Endothelial cell of umbilical vein (primary cell): ENCODE measurements around the gene EVI2A. TPM values are rescaled to one million over a fixed set of nuclear protein-coding genes. Genes with fewer than 3 reads are reported as not detected.

Experiments used
- BruUV-seq: library from RNA; stranded (reverse); fragments of 400-500 nt; replicated peaks from 2 replicates; lab custom pipeline; 2021; lab: Mats Ljungman, UMichigan
- CTCF ChIA-PET: fragments of 300-600, 350-600 bp; sonication (Branson Sonifier 250); formaldehyde crosslinking; loops from one replicate; lab custom pipeline; 2021; ENCODE audit warnings: antibody characterized with exemption, inconsistent platforms; lab: Charles Lee
- POLR2A ChIA-PET: fragments of 300-600, 350-600 bp; sonication (Branson Sonifier 250); formaldehyde crosslinking; loops from one replicate; lab custom pipeline; 2021; ENCODE audit warnings: antibody characterized with exemption, inconsistent platforms; lab: Charles Lee
- DNase-seq: peaks from one replicate; pipeline ENCODE4 v3.0.0-alpha.2; 2011; ENCODE audit warnings: low read depth, low spot score
- FAIRE-seq: peaks from 2 replicates; lab custom pipeline; 2011; peaks lifted over from hg19 to GRCh38; lab: Jason Lieb, UNC
- H2AFZ ChIP-seq: 2 replicates; pipeline ENCODE4 v1.6.0; 2012; ENCODE audit warnings: low read depth, low read length, control low read depth, inconsistent platforms
- H3K27ac ChIP-seq: 2 replicates; pipeline ENCODE4 v1.5.1; 2011; ENCODE audit warnings: low read depth, mild to moderate bottlenecking, control low read depth, low read length, moderate library complexity; ENCODE audit not compliant: insufficient read depth
- H3K27me3 ChIP-seq, 2 experiments: 2 replicates each; pipeline versions ENCODE4 v1.6.0 to v1.6.1; 2011; ENCODE audit warnings: low read length in 2 of 2, mixed read lengths in 1 of 2; ENCODE audit not compliant: control insufficient read depth in 2 of 2, insufficient read depth in 2 of 2
- H3K36me3 ChIP-seq, 2 experiments: 2 replicates in 1 of 2; 3 replicates in 1 of 2; pipeline ENCODE4 v1.5.1; 2011; ENCODE audit warnings: low read length in 2 of 2, mild to moderate bottlenecking in 1 of 2, moderate library complexity in 1 of 2; ENCODE audit not compliant: control insufficient read depth in 2 of 2, insufficient read depth in 2 of 2; ENCODE audit errors: extremely low read depth in 1 of 2
- H3K4me1 ChIP-seq: 3 replicates; pipeline ENCODE4 v1.5.1; 2011; ENCODE audit warnings: mild to moderate bottlenecking, low read length; ENCODE audit not compliant: control insufficient read depth, insufficient read depth; ENCODE audit errors: extremely low read depth
- H3K4me2 ChIP-seq: 2 replicates; pipeline ENCODE4 v1.6.1; 2011; ENCODE audit warnings: low read length, control low read depth, mixed read lengths; ENCODE audit not compliant: insufficient read depth
- H3K4me3 ChIP-seq, 3 experiments: fragments of 200-600 bp in 1 of 3; sonication (generic), shearing (Covaris generic) in 1 of 3; replicated peaks in 1 of 3; 2 replicates each; pipeline ENCODE4 v1.5.1; 2011 to 2016; ENCODE audit warnings: control low read depth in 3 of 3, low read length in 3 of 3, mild to moderate bottlenecking in 2 of 3, inconsistent platforms in 1 of 3, low read depth in 1 of 3, moderate library complexity in 1 of 3; ENCODE audit not compliant: insufficient read depth in 1 of 3
- H3K79me2 ChIP-seq: 2 replicates; pipeline ENCODE4 v1.6.0; 2012; ENCODE audit warnings: low read length, inconsistent platforms; ENCODE audit not compliant: control insufficient read depth, insufficient read depth
- H3K9ac ChIP-seq: replicated peaks from 2 replicates; pipeline ENCODE3; 2011; ENCODE audit warnings: low read length, control low read depth; ENCODE audit not compliant: insufficient read depth; ENCODE audit errors: extremely low read depth
- H3K9me1 ChIP-seq: replicated peaks from 3 replicates; pipeline ENCODE4 v1.6.0; 2011; ENCODE audit warnings: mild to moderate bottlenecking, low read length; ENCODE audit not compliant: control insufficient read depth, insufficient read depth; ENCODE audit errors: extremely low read depth
- H3K9me3 ChIP-seq: replicated peaks from 2 replicates; pipeline ENCODE4 v1.5.1; 2012; ENCODE audit warnings: low read length, inconsistent platforms; ENCODE audit not compliant: control insufficient read depth, insufficient read depth
- H4K20me1 ChIP-seq: replicated peaks from 2 replicates; pipeline ENCODE3; 2011; ENCODE audit warnings: mild to moderate bottlenecking, low read length; ENCODE audit not compliant: control insufficient read depth, insufficient read depth; ENCODE audit errors: extremely low read depth
- EZH2 ChIP-seq: IDR thresholded peaks from 2 replicates; pipeline ENCODE4 v1.6.1; 2012; ENCODE audit warnings: borderline replicate concordance, low read depth, mild to moderate bottlenecking, moderate library complexity, low read length, inconsistent platforms; ENCODE audit not compliant: severe bottlenecking
- FOS ChIP-seq: IDR thresholded peaks from 2 replicates; pipeline ENCODE4 v1.6.1; 2011; ENCODE audit warnings: mild to moderate bottlenecking, low read length, moderate library complexity, borderline replicate concordance; ENCODE audit not compliant: insufficient read depth
- GATA2 ChIP-seq: IDR thresholded peaks from 2 replicates; pipeline ENCODE4 v1.7.0; 2011; ENCODE audit warnings: low read depth, mild to moderate bottlenecking, moderate library complexity, mixed read lengths, low read length; ENCODE audit not compliant: insufficient read length, insufficient read depth
- JUN ChIP-seq: IDR thresholded peaks from 2 replicates; pipeline ENCODE4 v1.6.1; 2011; ENCODE audit warnings: borderline replicate concordance, low read depth; ENCODE audit not compliant: insufficient read length, insufficient read depth
- MYC ChIP-seq: IDR thresholded peaks from one replicate; pipeline ENCODE4 v1.6.1; 2011; ENCODE audit warnings: mild to moderate bottlenecking, low read depth, low read length
- POLR2A ChIP-seq: IDR thresholded peaks from 2 replicates; pipeline ENCODE4 v1.6.1; 2012; ENCODE audit warnings: low read depth, mild to moderate bottlenecking, control low read depth, low read length
- POLR2AphosphoS5 ChIP-seq: IDR thresholded peaks from 2 replicates; pipeline ENCODE4 v1.6.1; 2012; ENCODE audit warnings: low read depth, mild to moderate bottlenecking, control low read depth, low read length, moderate library complexity; ENCODE audit not compliant: insufficient read depth
- dilution Hi-C: fragments of 300-500 bp; cut with MboI; formaldehyde crosslinking; loops from one replicate; pipeline ENCODE4 v1.15.0; 2019; ENCODE audit warnings: low sequenced_read_pairs; ENCODE audit not compliant: extremely low pct_ligation_motif_present
- intact Hi-C: fragments of 100-400 bp; cut with micrococcal nuclease; formaldehyde crosslinking; loops from one replicate; pipeline ENCODE4 v1.10.0; 2022
- polyA plus RNA-seq, 4 experiments: library from polyadenylated mRNA; depleted of rRNA in 3 of 4; stranded (reverse) in 3 of 4; unstranded in 1 of 4; fragments of >200 nt; gene quantifications; 2 replicates each; pipeline versions ENCODE4 v1.2.1 to v1.2.3, GENCODE V29; 2011 to 2012; ENCODE audit warnings: missing spikeins in 1 of 4
- total RNA-seq: library from RNA; stranded (reverse); gene quantifications from 2 replicates; pipeline ENCODE4 v1.2.3, GENCODE V29; 2021
- TF ChIP-seq, protein P1 (sequence below), 2 donors: IDR thresholded peaks; 1 replicate in 1 of 2; 2 replicates in 1 of 2; pipeline ENCODE4 v1.5.1; 2011; ENCODE audit warnings: low read length in 2 of 2, mild to moderate bottlenecking in 2 of 2, moderate library complexity in 2 of 2, control low read depth in 1 of 2, inconsistent platforms in 1 of 2, low read depth in 1 of 2; ENCODE audit not compliant: insufficient read depth in 1 of 2; ENCODE audit errors: extremely low read depth in 1 of 2
- TF ChIP-seq, protein P2 (sequence below): IDR thresholded peaks from 2 replicates; pipeline ENCODE4 v1.6.1; 2011; ENCODE audit not compliant: insufficient read depth, insufficient read length

Gene EVI2A
- total and polyA plus RNA-seq, 2 donors (not counting 3 experiments of a cell fraction or from before 2014, with no cell fraction given) = 0.07 to 0.22 TPM

DNA sequence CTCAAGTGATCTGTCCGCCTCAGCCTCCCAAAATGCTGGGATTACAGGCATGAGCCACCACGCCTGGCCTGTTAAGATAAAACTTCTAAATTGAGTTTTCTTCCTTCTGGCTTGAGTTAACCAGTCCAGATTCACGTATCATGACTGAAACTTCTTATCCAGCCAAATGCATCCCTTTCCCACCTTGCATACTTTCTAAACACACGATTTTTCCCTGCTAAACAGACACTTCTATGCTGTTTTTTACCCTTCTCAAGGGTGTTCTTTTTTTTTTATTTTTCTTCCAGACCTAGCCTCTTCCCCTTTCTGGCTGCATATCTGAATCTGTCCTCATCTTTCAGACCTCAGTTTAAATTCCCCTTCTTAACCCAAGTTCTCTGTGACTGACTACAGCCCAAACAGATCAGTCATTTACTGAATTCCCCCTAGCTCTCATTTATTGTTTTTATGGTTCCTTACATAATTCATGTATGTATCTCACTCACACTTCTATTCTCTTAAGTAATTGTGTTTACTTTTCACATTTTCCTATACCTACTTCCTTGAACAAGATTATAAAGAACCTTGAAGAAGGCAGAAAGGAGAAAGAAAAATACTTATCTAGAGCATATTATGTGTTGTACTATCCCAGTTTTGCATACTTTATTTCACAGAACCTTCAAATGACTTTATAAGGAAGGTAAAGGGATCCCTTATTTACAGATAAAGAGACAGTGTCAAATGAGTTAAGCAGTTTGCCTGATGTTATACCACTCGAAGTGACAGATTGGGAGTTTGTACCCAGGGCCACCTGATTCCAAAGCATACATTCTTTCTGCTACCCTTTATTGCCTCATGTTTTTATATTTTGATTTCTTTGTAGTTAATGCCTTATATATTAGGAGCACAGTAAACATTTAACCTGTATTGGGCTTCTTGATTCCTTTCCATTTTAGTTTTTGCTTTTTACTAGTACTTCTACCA, 12.8 kb downstream of the EVI2A start:
- H3K36me3 ChIP-seq = no peaks in the 10 kb centered on the region
- no peak overlapping the region for H3K4me2 ChIP-seq
- POLR2A ChIA-PET = no interaction called here
- DNase-seq (no peak), FAIRE-seq (no peak)
- no peaks in the 10 kb centered on the region for H3K27me3 ChIP-seq
- intact Hi-C loops = no loop called here
- TF ChIP-seq MYC (no peak), EZH2 (no peak)
- no peak overlapping the region for H3K4me3 ChIP-seq
- no peak overlapping the region for H3K9ac ChIP-seq
- H3K27ac ChIP-seq = no peak overlapping the region
- no peaks in the 10 kb centered on the region for H3K9me1 ChIP-seq
- BruUV-seq = no TSS peak
- peaks cover 5% of the 10 kb centered on the region for H3K79me2 ChIP-seq
- CTCF ChIA-PET = no interaction called here
- H2AFZ ChIP-seq = no peak overlapping the region
- no peaks in the 10 kb centered on the region for H4K20me1 ChIP-seq
- peaks cover 11% of the 10 kb centered on the region for H3K4me1 ChIP-seq
- no peaks in the 10 kb centered on the region for H3K9me3 ChIP-seq
- dilution Hi-C loops = no loop called here

DNA sequence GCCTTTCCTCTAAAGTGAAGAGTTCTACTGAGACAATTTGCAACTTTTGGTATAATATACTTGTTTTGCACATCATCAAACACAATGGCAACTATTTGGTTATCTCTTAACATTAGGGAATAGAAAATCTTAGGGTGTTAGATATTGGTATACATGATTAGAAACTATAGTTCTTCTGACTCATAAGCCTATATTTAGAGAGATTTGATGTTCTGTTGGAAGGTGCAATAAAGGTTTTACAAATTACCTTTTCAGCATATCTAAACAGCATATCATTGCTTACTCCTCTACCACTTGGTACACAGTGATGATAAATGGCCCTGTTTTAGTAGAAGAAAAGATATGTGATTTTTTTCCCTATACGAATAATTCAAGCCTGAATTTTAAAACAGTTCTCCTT, 13.8 kb downstream of the EVI2A start:
- CTCF ChIA-PET = no interaction called here
- TF ChIP-seq POLR2A (no peak), JUN (no peak), MYC (no peak), POLR2AphosphoS5 (no peak), GATA2 (no peak), EZH2 (no peak), FOS (no peak)
- TF ChIP-seq, protein P1, sequence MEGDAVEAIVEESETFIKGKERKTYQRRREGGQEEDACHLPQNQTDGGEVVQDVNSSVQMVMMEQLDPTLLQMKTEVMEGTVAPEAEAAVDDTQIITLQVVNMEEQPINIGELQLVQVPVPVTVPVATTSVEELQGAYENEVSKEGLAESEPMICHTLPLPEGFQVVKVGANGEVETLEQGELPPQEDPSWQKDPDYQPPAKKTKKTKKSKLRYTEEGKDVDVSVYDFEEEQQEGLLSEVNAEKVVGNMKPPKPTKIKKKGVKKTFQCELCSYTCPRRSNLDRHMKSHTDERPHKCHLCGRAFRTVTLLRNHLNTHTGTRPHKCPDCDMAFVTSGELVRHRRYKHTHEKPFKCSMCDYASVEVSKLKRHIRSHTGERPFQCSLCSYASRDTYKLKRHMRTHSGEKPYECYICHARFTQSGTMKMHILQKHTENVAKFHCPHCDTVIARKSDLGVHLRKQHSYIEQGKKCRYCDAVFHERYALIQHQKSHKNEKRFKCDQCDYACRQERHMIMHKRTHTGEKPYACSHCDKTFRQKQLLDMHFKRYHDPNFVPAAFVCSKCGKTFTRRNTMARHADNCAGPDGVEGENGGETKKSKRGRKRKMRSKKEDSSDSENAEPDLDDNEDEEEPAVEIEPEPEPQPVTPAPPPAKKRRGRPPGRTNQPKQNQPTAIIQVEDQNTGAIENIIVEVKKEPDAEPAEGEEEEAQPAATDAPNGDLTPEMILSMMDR (IDR thresholded peaks at IDR 0.05; ENCODE audit: extremely low read depth in 1 of 2, insufficient read depth in 1 of 2, low read depth in 1 of 2, low read length in 2 of 2) = no peak
- TF ChIP-seq, protein P2, sequence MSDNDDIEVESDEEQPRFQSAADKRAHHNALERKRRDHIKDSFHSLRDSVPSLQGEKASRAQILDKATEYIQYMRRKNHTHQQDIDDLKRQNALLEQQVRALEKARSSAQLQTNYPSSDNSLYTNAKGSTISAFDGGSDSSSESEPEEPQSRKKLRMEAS = no peak
- FAIRE-seq (no peak), DNase-seq (no peak)
- Histone ChIP-seq H2AFZ (no peak overlapping the region), H3K79me2 (peaks cover 5% of the 10 kb centered on the region), H3K9ac (no peak overlapping the region), H4K20me1 (no peaks in the 10 kb centered on the region), H3K27ac (no peak overlapping the region), H3K4me3 (no peak overlapping the region), H3K4me2 (no peak overlapping the region), H3K27me3 (no peaks in the 10 kb centered on the region), H3K9me1 (no peaks in the 10 kb centered on the region), H3K36me3 (no peaks in the 10 kb centered on the region), H3K4me1 (peaks cover 2% of the 10 kb centered on the region), H3K9me3 (no peaks in the 10 kb centered on the region)
- dilution Hi-C loops (no loop called here), intact Hi-C loops (no loop called here)
- BruUV-seq = no TSS peak
- POLR2A ChIA-PET = no interaction called here
